Measurements from ENCODE around the gene EEF1G.

GRCh38 chr11:62599901-62600300 lies 26.2 kb upstream of the EEF1G start:
- TF ChIP-seq CTCF (IDR thresholded peaks at IDR 0.05) (no peak), POLR2A (IDR thresholded peaks at IDR 0.05) (no peak)
